MM.1S (cell line): ENCODE measurements around the gene GRAMD1B.
"Not testable (repeated sequence)": the region's sequence is repeated elsewhere in the genome, so short reads cannot be mapped to it uniquely, and the experiment has no call there.

Experiments
- DNase-seq: peaks from one replicate; pipeline ENCODE4 v3.0.0-alpha.2; 2015
- H2AFZ ChIP-seq: fragments of 300-600 bp; sonication (generic); 2 replicates; pipeline ENCODE4 v1.6.0; 2016; ENCODE audit warnings: antibody characterized with exemption, low read length
- H3F3A ChIP-seq: fragments of 300-600 bp; sonication (generic); 2 replicates; pipeline ENCODE4 v1.6.1; 2016; ENCODE audit warnings: mild to moderate bottlenecking, antibody characterized with exemption, low read length, moderate library complexity, mixed read lengths; ENCODE audit not compliant: insufficient read depth
- H3K27ac ChIP-seq: fragments of 300-600 bp; sonication (generic); 2 replicates; pipeline ENCODE4 v1.5.1; 2016; ENCODE audit warnings: mild to moderate bottlenecking, low read length
- H3K27me3 ChIP-seq: fragments of 300-600 bp; sonication (generic); replicated peaks from 2 replicates; pipeline ENCODE4 v1.6.0; 2016; ENCODE audit warnings: low read length; ENCODE audit not compliant: insufficient read depth
- H3K36me3 ChIP-seq: fragments of 300-600 bp; sonication (generic); replicated peaks from 2 replicates; pipeline ENCODE4 v1.6.1; 2016; ENCODE audit warnings: mild to moderate bottlenecking, low read length, mixed read lengths; ENCODE audit not compliant: insufficient read depth
- H3K4me1 ChIP-seq: fragments of 300-600 bp; sonication (generic); 2 replicates; pipeline ENCODE4 v1.6.1; 2016; ENCODE audit warnings: low read length, mixed read lengths
- H3K4me2 ChIP-seq: fragments of 300-600 bp; sonication (generic); 2 replicates; pipeline ENCODE4 v1.6.0; 2016; ENCODE audit warnings: low read depth, low read length
- H3K4me3 ChIP-seq: fragments of 300-600 bp; sonication (generic); 2 replicates; pipeline ENCODE4 v1.5.1; 2016; ENCODE audit warnings: low read length, mixed read lengths
- H3K79me2 ChIP-seq: fragments of 300-600 bp; sonication (generic); 2 replicates; pipeline ENCODE4 v1.6.1; 2016; ENCODE audit warnings: mixed run types, low read length, mixed read lengths
- H3K9ac ChIP-seq: fragments of 300-600 bp; sonication (generic); 2 replicates; pipeline ENCODE4 v1.6.1; 2016; ENCODE audit warnings: low read length, mixed read lengths
- H3K9me2 ChIP-seq: fragments of 300-600 bp; sonication (generic); replicated peaks from 2 replicates; pipeline ENCODE4 v1.6.1; 2016; ENCODE audit warnings: mild to moderate bottlenecking, low read length, mixed read lengths; ENCODE audit not compliant: insufficient read depth
- H3K9me3 ChIP-seq: fragments of 300-600 bp; sonication (generic); replicated peaks from 2 replicates; pipeline ENCODE4 v1.6.1; 2016; ENCODE audit warnings: mild to moderate bottlenecking, low read length, mixed read lengths; ENCODE audit not compliant: insufficient read depth
- H4K20me1 ChIP-seq: fragments of 300-600 bp; sonication (generic); 2 replicates; pipeline ENCODE4 v1.6.1; 2016; ENCODE audit warnings: mild to moderate bottlenecking, low read length, moderate library complexity, mixed read lengths; ENCODE audit not compliant: insufficient read depth
- CTCF ChIP-seq: fragments of 300-600 bp; sonication (generic); IDR thresholded peaks from 2 replicates; pipeline ENCODE4 v1.5.1; 2016; ENCODE audit warnings: antibody characterized with exemption, low read length, mixed read lengths
- EZH2 ChIP-seq: fragments of 300-600 bp; sonication (generic); optimal IDR thresholded peaks from 2 replicates; pipeline ENCODE3; 2017; ENCODE audit warnings: low read depth, mild to moderate bottlenecking, antibody characterized with exemption, low read length, mixed read lengths
- EZH2phosphoT487 ChIP-seq: fragments of 300-600 bp; sonication (generic); IDR thresholded peaks from 2 replicates; pipeline ENCODE4 v1.6.1; 2018; ENCODE audit warnings: antibody characterized with exemption, low read length

The GRAMD1B gene

GRCh38 chr11:123460012-123460700 is 30.1 kb downstream of the GRAMD1B start:
- Histone ChIP-seq H3K36me3 (no peaks in the 10 kb centered on the region), H3K27me3 (peaks cover 7% of the 10 kb centered on the region; the same call in 1 of the 2 replicates), H3K4me3 (no peak overlapping the region), H3F3A (no peaks in the 10 kb centered on the region), H2AFZ (no peak overlapping the region), H3K4me2 (no peak overlapping the region), H4K20me1 (no peaks in the 10 kb centered on the region; the same call in 1 of the 2 replicates), H3K27ac (no peak overlapping the region), H3K9me2 (no peaks in the 10 kb centered on the region), H3K4me1 (peaks cover 4% of the 10 kb centered on the region; the same call in 1 of the 2 replicates), H3K9me3 (no peaks in the 10 kb centered on the region), H3K9ac (no peak overlapping the region), H3K79me2 (no peaks in the 10 kb centered on the region)
- no peak for TF ChIP-seq EZH2phosphoT487
- no peak for TF ChIP-seq EZH2
- TF ChIP-seq CTCF: no peak
- DNase-seq: no peak

- TF ChIP-seq EZH2: no peak
- no peak for TF ChIP-seq CTCF
- no peak for TF ChIP-seq EZH2phosphoT487
- no peak for DNase-seq
- no peak overlapping the region for H3K4me2 ChIP-seq
Observed at GRCh38 chr11:123461164-123461563, 31.1 kb downstream of the GRAMD1B start.

GRCh38 chr11:123465667-123466066 is 35.6 kb downstream of the GRAMD1B start:
- not testable (repeated sequence) for H4K20me1 ChIP-seq, H3K9me2 ChIP-seq, H3K4me1 ChIP-seq, H3K27me3 ChIP-seq, H3K36me3 ChIP-seq, H3K9ac ChIP-seq, H3K79me2 ChIP-seq, H3K9me3 ChIP-seq, DNase-seq, H3F3A ChIP-seq, H3K4me2 ChIP-seq, H3K27ac ChIP-seq, H2AFZ ChIP-seq, H3K4me3 ChIP-seq

More at GRCh38 chr11:123461164-123461563, 31.1 kb downstream of the GRAMD1B start:
- no peaks in the 10 kb centered on the region for H3K79me2 ChIP-seq
- no peak overlapping the region for H2AFZ ChIP-seq
- peaks cover 7% of the 10 kb centered on the region; the same call in 1 of the 2 replicates for H3K27me3 ChIP-seq
- H3F3A ChIP-seq: no peaks in the 10 kb centered on the region
- H3K4me1 ChIP-seq: peaks cover 4% of the 10 kb centered on the region; the same call in 1 of the 2 replicates
- no peaks in the 10 kb centered on the region; the same call in 1 of the 2 replicates for H4K20me1 ChIP-seq
- H3K9me3 ChIP-seq: no peaks in the 10 kb centered on the region
- H3K9me2 ChIP-seq: no peaks in the 10 kb centered on the region
- H3K27ac ChIP-seq: no peak overlapping the region
- H3K4me3 ChIP-seq: no peak overlapping the region
- no peak overlapping the region for H3K9ac ChIP-seq
- no peaks in the 10 kb centered on the region for H3K36me3 ChIP-seq

GRCh38 chr11:123466172-123466571 is 36.1 kb downstream of the GRAMD1B start:
- not testable (repeated sequence) for H3K27ac ChIP-seq

More at GRCh38 chr11:123466172-123466571, 36.1 kb downstream of the GRAMD1B start:
- not testable (repeated sequence) for H3K4me2 ChIP-seq, H3K9me3 ChIP-seq, H3K9ac ChIP-seq, H2AFZ ChIP-seq, H3K36me3 ChIP-seq, H4K20me1 ChIP-seq, H3K4me3 ChIP-seq, H3K9me2 ChIP-seq, DNase-seq, H3K4me1 ChIP-seq, H3K27me3 ChIP-seq, H3K79me2 ChIP-seq, H3F3A ChIP-seq
